ENCODE data around the gene COL19A1. TPM values are rescaled to one million over a fixed set of nuclear protein-coding genes. Genes with fewer than 3 reads are reported as not detected.

COL19A1 gene
- total and polyA plus RNA-seq, 4 donors = 0.09 to 4.4 (median 0.80) TPM; not detected in 1

DNA sequence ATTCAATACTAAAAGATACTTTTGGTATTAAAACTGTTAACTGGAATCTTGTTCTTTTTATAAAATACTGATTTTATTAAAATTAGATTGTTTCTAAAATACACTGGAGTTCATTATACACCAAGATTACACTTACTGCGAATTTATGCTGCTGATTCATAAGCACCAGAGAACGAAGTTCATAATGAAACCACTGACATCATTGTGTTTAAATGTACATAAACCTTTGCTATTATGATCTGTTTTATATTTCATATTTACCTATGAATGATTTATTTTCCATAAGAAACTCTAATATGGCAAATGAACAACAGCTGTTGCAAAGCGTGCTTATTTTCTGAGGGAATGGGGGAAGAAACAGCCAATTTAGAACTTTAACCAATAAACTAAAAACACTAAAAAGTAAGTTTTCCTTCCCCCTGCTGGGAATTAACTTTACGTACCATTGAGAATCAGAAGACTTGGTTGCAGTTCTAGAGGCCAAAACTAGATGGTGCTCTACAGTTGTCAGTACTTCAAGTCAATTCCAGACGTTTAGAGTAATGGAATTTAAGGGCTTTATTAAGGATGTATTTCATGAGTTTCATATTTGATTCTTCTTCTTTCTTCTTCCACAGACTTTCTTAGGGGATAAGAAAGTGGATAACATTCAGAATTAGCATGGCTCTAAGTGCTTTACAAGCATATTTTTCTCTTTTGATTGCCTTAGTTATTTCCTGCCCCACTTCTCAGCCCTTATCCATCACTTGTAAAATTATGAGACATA is 30.8 kb upstream of the COL19A1 start:
- H3K36me3 ChIP-seq (ENCODE audit: control insufficient read depth in 4 of 4, insufficient read depth in 4 of 4, low read length in 4 of 4) = no peaks in the 10 kb centered on the region
- peak overlapping the region in 1 of 2 donors; percentile 77 for H3K9ac ChIP-seq (ENCODE audit: insufficient read depth in 1 of 2, low read length in 2 of 2)
- peak; percentile 14 to 91 (median 84) for DNase-seq
- no peak overlapping the region for H3K4me3 ChIP-seq
- WGBS, 2 donors = 10 to 11% methylated on average over 5 of the region's 5 CpGs
- H3K9me3 ChIP-seq (ENCODE audit: control insufficient read depth in 4 of 4, insufficient read depth in 3 of 4, low read length in 3 of 4) = no peaks in the 10 kb centered on the region
- TF ChIP-seq, protein P1, sequence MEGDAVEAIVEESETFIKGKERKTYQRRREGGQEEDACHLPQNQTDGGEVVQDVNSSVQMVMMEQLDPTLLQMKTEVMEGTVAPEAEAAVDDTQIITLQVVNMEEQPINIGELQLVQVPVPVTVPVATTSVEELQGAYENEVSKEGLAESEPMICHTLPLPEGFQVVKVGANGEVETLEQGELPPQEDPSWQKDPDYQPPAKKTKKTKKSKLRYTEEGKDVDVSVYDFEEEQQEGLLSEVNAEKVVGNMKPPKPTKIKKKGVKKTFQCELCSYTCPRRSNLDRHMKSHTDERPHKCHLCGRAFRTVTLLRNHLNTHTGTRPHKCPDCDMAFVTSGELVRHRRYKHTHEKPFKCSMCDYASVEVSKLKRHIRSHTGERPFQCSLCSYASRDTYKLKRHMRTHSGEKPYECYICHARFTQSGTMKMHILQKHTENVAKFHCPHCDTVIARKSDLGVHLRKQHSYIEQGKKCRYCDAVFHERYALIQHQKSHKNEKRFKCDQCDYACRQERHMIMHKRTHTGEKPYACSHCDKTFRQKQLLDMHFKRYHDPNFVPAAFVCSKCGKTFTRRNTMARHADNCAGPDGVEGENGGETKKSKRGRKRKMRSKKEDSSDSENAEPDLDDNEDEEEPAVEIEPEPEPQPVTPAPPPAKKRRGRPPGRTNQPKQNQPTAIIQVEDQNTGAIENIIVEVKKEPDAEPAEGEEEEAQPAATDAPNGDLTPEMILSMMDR (IDR thresholded peaks at IDR 0.05; ENCODE audit: control extremely low read depth, extremely low read depth) = peak; percentile 42
- peaks cover 0 to 15% (median 0%) of the 10 kb centered on the region in 3 donors for H3K27me3 ChIP-seq (ENCODE audit: control insufficient read depth in 3 of 3, insufficient read depth in 3 of 3, low read length in 2 of 3)
- peak; percentile 72 for ATAC-seq (ENCODE audit: insufficient read depth, low FRiP score)
- H3K27ac ChIP-seq (ENCODE audit: low read depth in 1 of 2, low read length in 1 of 2) = no peak overlapping the region
- peaks cover 0 to under 1% (median 0%) of the 10 kb centered on the region in 5 donors for H3K4me1 ChIP-seq (ENCODE audit: control insufficient read depth in 5 of 5, insufficient read depth in 5 of 5, low read length in 5 of 5)

GRCh38 chr6:69841862-69842261 is 24.5 kb upstream of the COL19A1 start:
- peaks cover 0 to 8% (median 3%) of the 10 kb centered on the region in 3 donors for H3K27me3 ChIP-seq (ENCODE audit: control insufficient read depth in 3 of 3, insufficient read depth in 3 of 3, low read length in 2 of 3)
- no peak overlapping the region for H3K9ac ChIP-seq (ENCODE audit: insufficient read depth in 1 of 2, low read length in 2 of 2)
- H3K4me1 ChIP-seq (ENCODE audit: control insufficient read depth in 5 of 5, insufficient read depth in 5 of 5, low read length in 5 of 5) = no peaks in the 10 kb centered on the region
- H3K4me3 ChIP-seq = no peak overlapping the region
- ATAC-seq (ENCODE audit: insufficient read depth, low FRiP score) (no peak), DNase-seq (no peak)
- no peaks in the 10 kb centered on the region for H3K9me3 ChIP-seq (ENCODE audit: control insufficient read depth in 4 of 4, insufficient read depth in 3 of 4, low read length in 3 of 4)
- TF ChIP-seq, protein P1 (IDR thresholded peaks at IDR 0.05; ENCODE audit: control extremely low read depth, extremely low read depth) = no peak
- H3K27ac ChIP-seq (ENCODE audit: low read depth in 1 of 2, low read length in 1 of 2) = no peak overlapping the region
- WGBS, 2 donors = 76 to 89% methylated on average over 1 of the region's 1 CpG
- H3K36me3 ChIP-seq (ENCODE audit: control insufficient read depth in 4 of 4, insufficient read depth in 4 of 4, low read length in 4 of 4) = no peaks in the 10 kb centered on the region

- DNase-seq = no peak
- TF ChIP-seq, protein P1 (IDR thresholded peaks at IDR 0.05; ENCODE audit: control extremely low read depth, extremely low read depth) = no peak
- H3K9ac ChIP-seq (ENCODE audit: insufficient read depth in 1 of 2, low read length in 2 of 2) = no peak overlapping the region
- H3K4me1 ChIP-seq (ENCODE audit: control insufficient read depth in 5 of 5, insufficient read depth in 5 of 5, low read length in 5 of 5) = peaks cover 0 to 4% (median 0%) of the 10 kb centered on the region in 5 donors
- no peak overlapping the region for H3K27ac ChIP-seq (ENCODE audit: low read depth in 1 of 2, low read length in 1 of 2)
- no peaks in the 10 kb centered on the region for H3K36me3 ChIP-seq (ENCODE audit: control insufficient read depth in 4 of 4, insufficient read depth in 4 of 4, low read length in 4 of 4)
- no peak overlapping the region for H3K4me3 ChIP-seq
- H3K9me3 ChIP-seq (ENCODE audit: control insufficient read depth in 4 of 4, insufficient read depth in 3 of 4, low read length in 3 of 4) = no peaks in the 10 kb centered on the region
- WGBS, 2 donors = 75 to 98% methylated on average over 1 of the region's 1 CpG
- peaks cover 0 to 8% (median 3%) of the 10 kb centered on the region in 3 donors for H3K27me3 ChIP-seq (ENCODE audit: control insufficient read depth in 3 of 3, insufficient read depth in 3 of 3, low read length in 2 of 3)
- ATAC-seq (ENCODE audit: insufficient read depth, low FRiP score) = no peak
Observed at GRCh38 chr6:69843189-69843588, 23.2 kb upstream of the COL19A1 start.
